ENCODE results near the gene BMAL1. TPM values are rescaled to one million over a fixed set of nuclear protein-coding genes. Genes with fewer than 3 reads are reported as not detected.

Gene BMAL1
- total RNA-seq, 1 donor from 2014 or later = 18.8 TPM

DNA sequence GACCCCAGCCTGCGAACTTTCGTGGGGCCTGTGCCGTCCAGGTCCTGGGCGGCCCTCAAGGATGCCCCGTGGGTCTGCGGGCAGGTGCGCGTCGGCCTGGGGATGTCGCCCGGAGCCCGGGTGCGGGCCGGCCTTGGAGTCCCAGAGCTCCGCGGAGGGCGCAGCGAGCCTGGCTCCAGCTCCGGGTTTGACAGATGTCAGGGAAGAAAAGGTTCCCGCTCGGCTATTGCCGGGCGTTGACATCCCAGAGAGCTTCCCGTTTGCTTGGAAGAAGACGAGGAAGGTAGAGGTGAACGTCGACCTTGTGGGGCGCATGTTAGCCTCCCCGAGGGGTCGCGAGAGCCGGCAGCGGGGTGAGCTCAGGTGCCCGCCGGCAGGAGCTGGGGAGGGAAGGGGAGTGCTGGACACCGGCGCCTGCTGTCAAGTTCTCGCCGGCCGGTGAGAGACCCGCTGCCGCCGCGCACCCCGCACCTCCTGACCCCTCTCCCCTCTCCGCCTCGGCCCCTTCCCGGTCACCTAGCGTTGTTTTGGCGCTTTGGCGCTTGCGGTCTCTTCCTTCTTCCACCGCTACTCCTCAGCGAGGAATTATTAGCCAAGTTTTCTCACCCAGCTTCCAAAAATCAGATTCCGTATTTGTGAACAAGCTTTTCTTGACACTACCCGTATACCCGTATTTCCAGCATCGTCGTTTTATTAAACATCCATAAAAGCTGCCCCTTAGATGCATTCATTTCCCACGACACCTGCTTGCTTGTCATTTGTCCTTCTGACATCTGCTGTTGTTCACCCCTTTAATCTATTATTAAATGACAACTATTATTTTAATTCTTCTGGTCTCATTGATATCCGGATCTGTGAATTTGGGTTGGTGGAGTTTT is 1.3 kb downstream of the BMAL1 start:
- Histone ChIP-seq H3K27me3 (ENCODE audit: control insufficient read depth in 3 of 3, insufficient read depth in 3 of 3, low read length in 3 of 3) (no peaks in the 10 kb centered on the region), H3K27ac (ENCODE audit: low read depth, low read length) (peak overlapping the region; percentile 92), H3K36me3 (ENCODE audit: control insufficient read depth in 3 of 3, insufficient read depth in 3 of 3, low read length in 3 of 3) (no peaks in the 10 kb centered on the region), H3K9me3 (ENCODE audit: control insufficient read depth in 3 of 3, low read length in 3 of 3) (no peaks in the 10 kb centered on the region), H3K9ac (ENCODE audit: low read depth in 1 of 3, low read length in 3 of 3) (peak overlapping the region; percentile 63 to 91 (median 85)), H3K4me1 (ENCODE audit: control insufficient read depth in 3 of 3, insufficient read depth in 3 of 3, low read length in 3 of 3) (peaks cover 36 to 60% (median 38%) of the 10 kb centered on the region in 3 donors), H3K4me3 (ENCODE audit: low read length in 3 of 3) (peak overlapping the region; percentile 67 to 90 (median 86))

DNA sequence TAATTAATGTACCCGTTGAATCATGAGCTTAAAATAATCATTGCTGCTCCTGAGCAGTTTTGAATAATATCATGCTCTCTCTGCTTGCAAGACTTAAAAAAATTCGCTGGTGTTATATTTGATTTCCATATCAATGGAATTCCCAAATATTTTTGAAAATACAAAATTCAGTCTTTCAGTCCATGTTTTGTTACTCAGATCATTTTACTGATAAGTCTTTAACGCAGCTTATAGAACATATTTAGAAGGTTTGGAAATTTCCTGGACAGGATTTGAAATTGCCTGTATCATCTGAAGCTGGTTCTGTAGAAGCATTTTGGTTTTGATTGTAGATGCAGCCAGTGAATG is 1.9 kb downstream of the BMAL1 start:
- peak overlapping the region; percentile 67 to 90 (median 86) for H3K4me3 ChIP-seq (ENCODE audit: low read length in 3 of 3)
- H3K27me3 ChIP-seq (ENCODE audit: control insufficient read depth in 3 of 3, insufficient read depth in 3 of 3, low read length in 3 of 3) = no peaks in the 10 kb centered on the region
- H3K36me3 ChIP-seq (ENCODE audit: control insufficient read depth in 3 of 3, insufficient read depth in 3 of 3, low read length in 3 of 3) = no peaks in the 10 kb centered on the region
- no peaks in the 10 kb centered on the region for H3K9me3 ChIP-seq (ENCODE audit: control insufficient read depth in 3 of 3, low read length in 3 of 3)
- H3K27ac ChIP-seq (ENCODE audit: low read depth, low read length) = no peak overlapping the region
- peaks cover 36 to 63% (median 38%) of the 10 kb centered on the region in 3 donors for H3K4me1 ChIP-seq (ENCODE audit: control insufficient read depth in 3 of 3, insufficient read depth in 3 of 3, low read length in 3 of 3)
- H3K9ac ChIP-seq (ENCODE audit: low read depth in 1 of 3, low read length in 3 of 3) = peak overlapping the region in 2 of 3 donors; percentile 85 to 91

DNA sequence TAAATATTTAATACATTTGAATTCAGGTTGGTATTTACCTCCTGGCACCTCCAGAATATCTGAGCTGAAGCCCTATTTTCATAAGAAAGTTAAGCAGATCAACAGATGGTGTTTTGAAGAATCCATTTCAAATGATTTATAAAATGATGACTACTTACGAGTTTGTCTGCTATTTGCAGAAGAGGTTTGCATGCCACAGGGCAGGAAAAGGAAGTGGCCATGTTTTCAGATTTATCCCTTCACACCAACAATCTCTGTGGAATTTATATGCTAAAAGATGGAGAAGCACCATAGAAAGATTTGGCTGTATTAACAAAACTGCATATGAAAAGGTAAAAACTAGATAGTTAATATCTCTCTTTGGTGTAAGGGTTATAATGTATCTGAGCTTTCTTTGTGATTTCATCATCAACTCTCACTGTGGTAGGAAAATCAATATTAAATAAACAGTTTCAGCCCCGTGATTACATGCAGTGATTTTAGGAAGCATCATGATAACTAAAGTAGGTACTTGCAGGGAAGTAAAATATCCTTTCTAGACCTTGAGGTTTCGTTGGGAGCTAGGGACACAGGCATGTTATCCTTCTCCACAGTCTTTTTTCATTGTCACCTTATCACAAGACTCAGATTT is 2.6 kb downstream of the BMAL1 start:
- no peaks in the 10 kb centered on the region for H3K36me3 ChIP-seq (ENCODE audit: control insufficient read depth in 3 of 3, insufficient read depth in 3 of 3, low read length in 3 of 3)
- no peaks in the 10 kb centered on the region for H3K27me3 ChIP-seq (ENCODE audit: control insufficient read depth in 3 of 3, insufficient read depth in 3 of 3, low read length in 3 of 3)
- H3K4me1 ChIP-seq (ENCODE audit: control insufficient read depth in 3 of 3, insufficient read depth in 3 of 3, low read length in 3 of 3) = peaks cover 36 to 68% (median 42%) of the 10 kb centered on the region in 3 donors
- H3K27ac ChIP-seq (ENCODE audit: low read depth, low read length) = no peak overlapping the region
- no peaks in the 10 kb centered on the region for H3K9me3 ChIP-seq (ENCODE audit: control insufficient read depth in 3 of 3, low read length in 3 of 3)
- H3K9ac ChIP-seq (ENCODE audit: low read depth in 1 of 3, low read length in 3 of 3) = no peak overlapping the region
- no peak overlapping the region for H3K4me3 ChIP-seq (ENCODE audit: low read length in 3 of 3)

DNA sequence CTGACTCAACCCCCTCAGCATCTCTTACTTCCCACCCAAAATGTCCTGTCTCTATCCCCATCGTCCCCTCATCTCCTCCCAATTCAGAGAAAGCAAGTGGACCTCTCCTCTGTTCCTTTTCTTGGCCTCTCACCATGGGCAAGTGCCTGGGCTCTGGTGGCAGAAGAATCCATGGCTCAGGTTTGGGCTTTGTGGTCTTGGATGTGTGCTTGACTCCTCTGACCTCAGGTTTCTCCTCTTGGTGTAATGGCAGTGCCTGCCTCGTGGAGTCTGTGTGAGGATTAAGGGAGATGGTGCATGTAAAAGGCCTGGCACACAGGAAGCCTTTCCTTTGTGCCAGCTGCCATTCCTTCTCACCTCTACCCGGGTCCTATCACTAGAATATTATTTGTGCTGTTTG is 3.2 kb downstream of the BMAL1 start:
- H3K27me3 ChIP-seq (ENCODE audit: control insufficient read depth in 3 of 3, insufficient read depth in 3 of 3, low read length in 3 of 3) = no peaks in the 10 kb centered on the region
- H3K36me3 ChIP-seq (ENCODE audit: control insufficient read depth in 3 of 3, insufficient read depth in 3 of 3, low read length in 3 of 3) = no peaks in the 10 kb centered on the region
- no peaks in the 10 kb centered on the region for H3K9me3 ChIP-seq (ENCODE audit: control insufficient read depth in 3 of 3, low read length in 3 of 3)
- no peak overlapping the region for H3K27ac ChIP-seq (ENCODE audit: low read depth, low read length)
- peaks cover 36 to 68% (median 42%) of the 10 kb centered on the region in 3 donors for H3K4me1 ChIP-seq (ENCODE audit: control insufficient read depth in 3 of 3, insufficient read depth in 3 of 3, low read length in 3 of 3)
- no peak overlapping the region for H3K9ac ChIP-seq (ENCODE audit: low read depth in 1 of 3, low read length in 3 of 3)
- H3K4me3 ChIP-seq (ENCODE audit: low read length in 3 of 3) = no peak overlapping the region

DNA sequence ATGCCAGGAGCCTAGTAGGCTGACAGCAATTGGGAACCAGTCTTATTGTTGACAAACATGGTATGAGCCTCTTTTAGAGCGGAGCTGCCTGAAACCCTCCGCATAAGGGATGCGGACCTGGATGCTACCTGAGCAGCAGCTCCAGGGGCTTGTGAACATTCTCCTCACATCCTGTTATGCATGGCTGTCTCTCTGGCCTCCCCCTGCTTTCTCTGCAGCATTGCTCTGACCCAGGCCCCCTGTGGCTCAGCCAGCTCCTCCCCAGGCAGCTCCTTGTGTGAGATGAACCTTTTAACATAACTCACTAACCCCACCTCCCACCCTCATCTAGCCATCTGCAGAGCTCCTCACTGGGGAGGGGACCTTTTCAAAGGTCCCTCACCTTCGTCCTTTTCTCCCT is 6.0 kb downstream of the BMAL1 start:
- no peaks in the 10 kb centered on the region for H3K27me3 ChIP-seq (ENCODE audit: control insufficient read depth in 3 of 3, insufficient read depth in 3 of 3, low read length in 3 of 3)
- H3K9ac ChIP-seq (ENCODE audit: low read depth in 1 of 3, low read length in 3 of 3) = no peak overlapping the region
- no peaks in the 10 kb centered on the region for H3K9me3 ChIP-seq (ENCODE audit: control insufficient read depth in 3 of 3, low read length in 3 of 3)
- no peak overlapping the region for H3K4me3 ChIP-seq (ENCODE audit: low read length in 3 of 3)
- no peaks in the 10 kb centered on the region for H3K36me3 ChIP-seq (ENCODE audit: control insufficient read depth in 3 of 3, insufficient read depth in 3 of 3, low read length in 3 of 3)
- no peak overlapping the region for H3K27ac ChIP-seq (ENCODE audit: low read depth, low read length)
- peaks cover 53 to 74% (median 64%) of the 10 kb centered on the region in 3 donors for H3K4me1 ChIP-seq (ENCODE audit: control insufficient read depth in 3 of 3, insufficient read depth in 3 of 3, low read length in 3 of 3)

DNA sequence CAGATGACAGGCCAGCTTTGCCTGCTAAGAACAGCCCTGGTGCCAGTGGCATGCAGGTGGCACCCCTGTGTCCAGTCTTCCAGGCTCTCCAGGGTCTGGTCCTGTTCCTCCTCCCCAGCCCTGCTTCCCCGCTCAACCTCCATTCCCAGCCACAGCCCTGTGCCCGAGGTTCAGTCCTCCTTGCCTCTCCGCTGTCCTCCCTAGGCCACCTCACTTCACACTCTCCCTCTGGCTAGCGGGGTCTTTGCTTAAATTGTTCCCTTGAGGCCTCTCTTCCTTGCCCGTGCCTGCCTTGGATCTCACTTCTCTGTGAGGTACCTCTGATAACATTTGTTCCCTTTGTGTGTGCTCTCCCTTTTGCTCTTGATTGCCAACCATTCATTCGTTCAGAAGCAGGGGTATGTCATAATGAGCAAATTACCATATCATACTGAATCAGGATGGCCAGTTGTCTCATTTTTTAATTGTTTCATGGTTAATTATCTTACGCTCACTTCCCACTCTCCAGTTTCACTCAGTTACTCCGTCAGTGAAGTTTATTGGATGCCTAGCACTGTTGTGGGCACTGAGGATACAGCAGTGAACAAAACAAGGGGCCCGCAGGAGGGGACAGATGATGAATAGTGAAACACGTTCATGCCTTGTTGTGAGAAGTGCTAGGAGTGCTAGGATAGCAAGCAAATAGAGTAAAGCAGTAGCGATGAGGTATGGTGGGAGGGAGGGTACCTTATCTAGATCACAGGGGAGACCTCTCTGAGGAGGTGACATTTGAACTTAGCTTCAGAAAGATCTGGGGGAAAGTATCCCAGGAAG is 7.4 kb downstream of the BMAL1 start:
- H3K4me1 ChIP-seq (ENCODE audit: control insufficient read depth in 3 of 3, insufficient read depth in 3 of 3, low read length in 3 of 3) = peaks cover 44 to 73% (median 63%) of the 10 kb centered on the region in 3 donors
- no peak overlapping the region for H3K4me3 ChIP-seq (ENCODE audit: low read length in 3 of 3)

DNA sequence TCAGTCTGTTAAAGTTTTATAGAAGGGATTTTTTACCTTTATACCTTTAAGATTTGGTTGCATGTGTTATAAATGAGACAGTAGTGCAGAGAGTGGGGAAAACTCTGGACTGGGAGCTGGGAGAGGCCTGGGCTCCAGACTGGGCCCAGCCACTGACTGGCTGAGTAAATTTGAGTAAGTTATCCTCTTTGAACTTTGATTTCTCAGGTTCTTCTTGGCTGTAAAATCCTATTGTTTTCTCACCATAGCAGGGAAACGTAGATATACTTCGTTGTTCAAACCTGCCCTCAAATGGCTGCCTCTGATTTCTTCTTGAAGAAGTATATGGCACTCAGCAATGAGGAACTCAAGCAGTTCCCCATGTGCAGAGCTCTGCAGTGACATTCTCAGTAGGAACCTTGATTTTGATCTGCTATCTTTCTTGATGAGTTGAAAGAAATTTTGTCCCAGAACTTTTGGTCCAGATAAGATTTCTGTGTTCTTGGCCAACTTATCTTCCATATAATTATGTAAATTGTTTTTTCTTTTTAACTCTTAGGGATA is 8.8 kb downstream of the BMAL1 start:
- Histone ChIP-seq H3K27me3 (ENCODE audit: control insufficient read depth in 3 of 3, insufficient read depth in 3 of 3, low read length in 3 of 3) (no peaks in the 10 kb centered on the region), H3K36me3 (ENCODE audit: control insufficient read depth in 3 of 3, insufficient read depth in 3 of 3, low read length in 3 of 3) (no peaks in the 10 kb centered on the region), H3K9ac (ENCODE audit: low read depth in 1 of 3, low read length in 3 of 3) (peak overlapping the region in 1 of 3 donors; percentile 26), H3K4me1 (ENCODE audit: control insufficient read depth in 3 of 3, insufficient read depth in 3 of 3, low read length in 3 of 3) (peaks cover 44 to 65% (median 58%) of the 10 kb centered on the region in 3 donors), H3K9me3 (ENCODE audit: control insufficient read depth in 3 of 3, low read length in 3 of 3) (no peaks in the 10 kb centered on the region), H3K27ac (ENCODE audit: low read depth, low read length) (no peak overlapping the region), H3K4me3 (ENCODE audit: low read length in 3 of 3) (no peak overlapping the region)

More for the DNA sequence above, 7.4 kb downstream of the BMAL1 start:
- no peak overlapping the region for H3K9ac ChIP-seq (ENCODE audit: low read depth in 1 of 3, low read length in 3 of 3)
- no peaks in the 10 kb centered on the region for H3K27me3 ChIP-seq (ENCODE audit: control insufficient read depth in 3 of 3, insufficient read depth in 3 of 3, low read length in 3 of 3)
- no peaks in the 10 kb centered on the region for H3K36me3 ChIP-seq (ENCODE audit: control insufficient read depth in 3 of 3, insufficient read depth in 3 of 3, low read length in 3 of 3)
- H3K9me3 ChIP-seq (ENCODE audit: control insufficient read depth in 3 of 3, low read length in 3 of 3) = no peaks in the 10 kb centered on the region
- no peak overlapping the region for H3K27ac ChIP-seq (ENCODE audit: low read depth, low read length)

DNA sequence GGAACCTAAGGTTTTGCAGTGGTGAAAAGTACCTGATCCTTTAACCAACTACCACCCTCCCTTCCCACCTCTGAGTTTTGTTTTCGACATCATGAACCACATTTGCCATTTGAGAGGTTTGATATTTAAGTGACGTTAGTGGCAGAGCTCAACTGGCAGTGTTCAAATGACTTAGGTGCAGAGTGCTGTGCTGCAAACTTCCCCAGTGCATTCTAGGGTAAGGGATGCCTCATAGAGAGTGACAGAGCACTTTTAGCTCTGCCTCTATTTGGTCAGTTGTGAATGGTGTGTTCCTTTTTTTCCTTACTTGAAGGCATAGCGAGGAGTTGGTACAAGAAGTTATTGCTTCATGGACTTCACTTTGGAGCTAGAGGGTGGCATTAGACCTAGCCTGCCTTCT is 9.4 kb downstream of the BMAL1 start:
- Histone ChIP-seq H3K27me3 (ENCODE audit: control insufficient read depth in 3 of 3, insufficient read depth in 3 of 3, low read length in 3 of 3) (no peaks in the 10 kb centered on the region), H3K9ac (ENCODE audit: low read depth in 1 of 3, low read length in 3 of 3) (peak overlapping the region in 1 of 3 donors; percentile 26), H3K36me3 (ENCODE audit: control insufficient read depth in 3 of 3, insufficient read depth in 3 of 3, low read length in 3 of 3) (no peaks in the 10 kb centered on the region), H3K27ac (ENCODE audit: low read depth, low read length) (no peak overlapping the region), H3K4me1 (ENCODE audit: control insufficient read depth in 3 of 3, insufficient read depth in 3 of 3, low read length in 3 of 3) (peaks cover 41 to 59% (median 53%) of the 10 kb centered on the region in 3 donors), H3K9me3 (ENCODE audit: control insufficient read depth in 3 of 3, low read length in 3 of 3) (no peaks in the 10 kb centered on the region), H3K4me3 (ENCODE audit: low read length in 3 of 3) (peak overlapping the region in 1 of 3 donors; percentile 11)

DNA sequence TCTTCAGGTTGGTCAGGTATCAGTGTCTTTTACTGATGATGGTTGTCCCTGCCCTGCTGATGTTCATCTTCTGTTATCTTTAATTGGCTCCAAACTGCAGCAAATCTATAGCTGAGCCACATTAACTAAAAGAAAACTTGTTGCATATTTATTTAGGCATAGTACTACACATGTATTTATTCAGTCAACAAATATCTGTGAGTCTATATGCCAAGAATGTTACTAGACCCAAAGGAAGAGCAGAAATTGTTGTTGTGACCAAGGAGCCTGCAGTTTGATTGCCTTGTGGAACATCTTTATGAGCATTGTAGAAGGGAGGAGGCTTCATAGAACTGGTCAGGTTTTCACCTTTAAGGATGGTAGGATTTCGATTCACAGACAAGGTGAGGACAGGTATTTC is 10.1 kb downstream of the BMAL1 start:
- no peaks in the 10 kb centered on the region for H3K27me3 ChIP-seq (ENCODE audit: control insufficient read depth in 3 of 3, insufficient read depth in 3 of 3, low read length in 3 of 3)
- H3K27ac ChIP-seq (ENCODE audit: low read depth, low read length) = no peak overlapping the region
- no peaks in the 10 kb centered on the region for H3K9me3 ChIP-seq (ENCODE audit: control insufficient read depth in 3 of 3, low read length in 3 of 3)
- H3K4me3 ChIP-seq (ENCODE audit: low read length in 3 of 3) = no peak overlapping the region
- peaks cover 36 to 54% (median 47%) of the 10 kb centered on the region in 3 donors for H3K4me1 ChIP-seq (ENCODE audit: control insufficient read depth in 3 of 3, insufficient read depth in 3 of 3, low read length in 3 of 3)
- no peak overlapping the region for H3K9ac ChIP-seq (ENCODE audit: low read depth in 1 of 3, low read length in 3 of 3)
- H3K36me3 ChIP-seq (ENCODE audit: control insufficient read depth in 3 of 3, insufficient read depth in 3 of 3, low read length in 3 of 3) = no peaks in the 10 kb centered on the region

Data from skeletal muscle tissue (tissue), 4 donors.